GM12892 (cell line): Measurements from ENCODE around the gene CHST7.

ENCODE experiments used
- POLR2A ChIP-seq: IDR thresholded peaks from 2 replicates; pipeline ENCODE4 v1.6.1; 2011; ENCODE audit warnings: low read depth, low read length, control low read depth
- POLR2AphosphoS5 ChIP-seq: IDR thresholded peaks from 2 replicates; pipeline ENCODE4 v1.6.1; 2011; ENCODE audit warnings: low read depth, low read length, control low read depth
- TAF1 ChIP-seq: IDR thresholded peaks from 2 replicates; pipeline ENCODE4 v1.6.1; 2011; ENCODE audit warnings: low read depth, mild to moderate bottlenecking, control low read depth, low read length, borderline replicate concordance

- TF ChIP-seq POLR2A (no peak), POLR2AphosphoS5 (no peak), TAF1 (no peak)
These were observed 14.5 kb upstream of the CHST7 start for GRCh38 chrX:46559062-46559461.
